Superior temporal gyrus (tissue), 1 donor: ENCODE data around the gene ZDHHC22.

ENCODE experiments used
- DNase-seq: peaks from one replicate; pipeline ENCODE4 v3.0.0-alpha.2; 2016; ENCODE audit errors: extremely low spot score

Gene ZDHHC22

DNA sequence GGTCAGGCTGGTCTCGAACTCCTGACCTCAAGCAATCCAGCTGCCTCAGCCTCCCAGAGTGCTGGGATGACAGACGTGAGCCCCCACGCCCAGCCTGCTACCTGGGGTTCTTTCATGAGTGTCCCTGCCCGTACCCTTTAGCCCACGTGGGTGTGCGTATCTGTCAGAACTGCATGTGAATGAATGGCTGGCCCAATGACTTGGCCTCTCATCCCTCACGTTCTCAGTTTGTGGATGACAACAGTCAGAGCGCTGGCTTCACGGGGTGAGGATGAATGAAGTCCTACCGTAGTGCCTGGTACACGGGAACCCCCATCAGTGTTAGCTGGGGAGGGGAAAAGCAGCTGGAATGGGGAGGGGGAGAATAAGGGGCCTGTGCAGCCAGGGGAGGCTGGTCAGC is 16.1 kb upstream of the ZDHHC22 start:
- DNase-seq = no peak

- no peak for DNase-seq
Observed at GRCh38 chr14:77155083-77155482, 13.5 kb upstream of the ZDHHC22 start.

DNA sequence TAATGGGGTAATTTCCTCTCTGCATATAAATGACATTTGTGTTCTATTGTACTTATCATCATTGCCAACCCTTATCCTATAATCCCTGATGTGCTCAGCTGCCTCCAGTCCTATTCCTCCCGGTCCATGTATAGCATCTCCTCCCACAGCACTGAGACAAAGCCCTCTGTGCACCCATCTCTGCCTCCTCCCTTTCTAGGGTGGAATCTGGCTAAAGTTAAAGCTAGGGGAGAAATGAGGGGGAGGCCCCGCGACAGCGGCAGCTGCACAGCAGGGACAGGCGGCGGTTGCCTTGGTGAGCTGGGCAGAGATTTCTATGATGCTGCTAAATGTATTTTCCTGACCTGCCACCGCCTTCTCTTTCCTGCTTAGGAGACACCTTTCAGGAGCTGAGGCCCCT is 12.8 kb upstream of the ZDHHC22 start:
- no peak for DNase-seq

GRCh38 chr14:77153802-77154201 is 12.2 kb upstream of the ZDHHC22 start:
- no peak for DNase-seq

- DNase-seq = peak; percentile 73
Observed at GRCh38 chr14:77151918-77152588, 10.5 kb upstream of the ZDHHC22 start.

GRCh38 chr14:77151245-77151644 is 9.7 kb upstream of the ZDHHC22 start:
- peak; percentile 55 for DNase-seq

DNA sequence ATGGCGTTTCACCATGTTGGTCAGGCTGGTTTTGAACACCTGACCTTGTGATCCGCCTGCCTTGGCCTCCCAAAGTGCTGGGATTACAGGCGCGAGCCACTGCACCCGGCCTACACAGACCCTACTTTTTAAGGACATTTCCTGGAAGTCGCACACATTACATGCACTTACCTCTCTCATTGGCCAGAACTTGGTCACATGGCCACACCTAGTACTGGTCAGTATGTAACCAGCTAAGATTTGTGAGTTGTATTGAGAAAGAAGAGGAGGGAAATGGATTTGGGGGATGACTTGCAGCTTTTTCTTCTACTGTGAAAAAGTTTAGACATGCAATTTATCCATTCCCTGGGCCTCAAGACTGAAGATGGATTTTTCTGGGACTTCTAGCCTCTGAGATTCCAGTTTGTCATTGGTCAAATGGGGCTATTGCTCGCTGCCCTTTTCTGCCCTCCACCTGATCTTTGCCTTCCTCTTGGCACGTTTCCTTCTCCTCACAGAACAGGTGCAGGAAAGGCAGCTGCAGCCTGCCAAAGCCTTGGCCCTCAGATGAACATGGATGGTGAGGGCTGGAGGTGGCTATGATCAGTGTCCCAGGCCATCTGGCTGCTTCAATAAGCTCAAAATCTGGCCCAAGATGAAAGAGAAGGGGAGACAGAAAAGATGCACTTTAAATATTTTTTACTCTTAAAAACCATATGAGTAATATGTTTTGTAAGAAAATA is 7.1 kb upstream of the ZDHHC22 start:
- DNase-seq = no peak

- no peak for DNase-seq
Observed at GRCh38 chr14:77145975-77146740, 4.6 kb upstream of the ZDHHC22 start.

DNA sequence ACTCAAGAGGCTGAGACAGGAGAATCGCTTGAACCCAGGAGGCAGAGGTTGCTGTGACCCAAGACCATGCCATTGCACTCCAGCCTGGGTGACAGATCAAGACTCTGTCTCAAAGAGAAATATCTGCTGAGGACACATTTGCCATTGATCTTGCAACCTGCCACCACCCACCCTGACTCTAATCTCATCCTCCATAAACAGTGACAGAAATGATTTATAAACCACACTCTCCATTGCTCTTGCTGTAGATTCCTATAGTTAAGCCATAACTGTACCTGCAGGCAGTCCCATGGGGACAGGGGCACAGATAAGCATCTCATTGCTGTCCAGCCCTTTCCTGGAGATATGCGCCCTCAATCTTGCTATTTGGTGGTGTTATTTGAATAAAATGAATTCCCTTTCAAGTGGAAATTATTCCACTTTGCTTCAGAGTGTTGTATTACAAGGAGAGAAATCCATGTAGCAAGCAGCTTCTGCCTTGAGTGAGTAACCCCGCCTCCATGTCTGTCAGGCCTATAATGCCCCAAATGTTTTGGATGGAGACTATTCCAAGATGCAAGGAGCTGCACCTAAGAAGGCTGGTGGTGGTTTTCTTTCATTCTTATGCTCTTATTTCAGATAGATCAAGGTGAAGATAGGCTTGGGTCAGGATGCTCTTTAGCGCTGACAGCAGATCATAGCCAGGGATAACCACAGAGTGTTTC is 3.0 kb upstream of the ZDHHC22 start:
- DNase-seq = no peak

- DNase-seq = no peak
Observed at GRCh38 chr14:77143071-77143470, 1.5 kb upstream of the ZDHHC22 start.

DNA sequence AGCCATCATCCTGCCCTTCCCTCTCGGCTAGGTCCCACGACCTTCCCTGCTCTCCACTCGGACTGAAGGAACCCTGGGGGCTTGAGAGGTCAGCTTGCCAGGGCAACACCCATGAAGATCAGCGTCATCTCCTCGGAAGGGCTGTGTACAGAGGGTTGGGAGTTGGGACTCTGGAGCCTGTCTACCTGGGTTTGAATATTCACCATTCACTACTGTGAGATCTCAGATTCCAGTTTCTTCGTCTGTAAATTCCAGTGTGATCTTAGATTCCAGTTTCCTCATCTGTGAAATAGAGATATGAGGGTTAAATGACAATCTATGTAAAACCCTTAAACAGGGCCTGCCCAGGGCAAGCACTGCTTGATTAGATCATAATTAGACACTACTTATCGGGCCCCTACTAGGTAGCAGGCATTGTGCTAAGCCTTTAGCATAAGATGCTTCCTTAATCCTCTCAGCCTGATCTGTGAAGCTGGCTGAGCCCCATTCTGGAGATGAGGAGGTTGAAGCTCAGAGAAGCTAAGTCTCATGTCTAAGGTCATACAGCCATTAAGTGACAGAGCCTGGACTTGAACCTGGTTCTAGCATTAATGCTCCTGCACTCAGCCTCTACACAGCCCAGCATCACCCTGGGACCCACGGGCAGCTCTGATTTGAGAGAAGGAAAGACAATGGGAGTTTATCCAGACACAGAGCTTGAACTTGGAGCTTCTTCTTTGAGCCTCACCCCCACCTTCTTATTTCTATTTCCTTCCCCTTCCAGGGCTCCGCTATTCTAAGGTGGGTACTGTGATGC is 612 bp upstream of the ZDHHC22 start:
- no peak for DNase-seq

GRCh38 chr14:77140359-77141213 is 1.0 kb downstream of the ZDHHC22 start:
- no peak for DNase-seq

DNA sequence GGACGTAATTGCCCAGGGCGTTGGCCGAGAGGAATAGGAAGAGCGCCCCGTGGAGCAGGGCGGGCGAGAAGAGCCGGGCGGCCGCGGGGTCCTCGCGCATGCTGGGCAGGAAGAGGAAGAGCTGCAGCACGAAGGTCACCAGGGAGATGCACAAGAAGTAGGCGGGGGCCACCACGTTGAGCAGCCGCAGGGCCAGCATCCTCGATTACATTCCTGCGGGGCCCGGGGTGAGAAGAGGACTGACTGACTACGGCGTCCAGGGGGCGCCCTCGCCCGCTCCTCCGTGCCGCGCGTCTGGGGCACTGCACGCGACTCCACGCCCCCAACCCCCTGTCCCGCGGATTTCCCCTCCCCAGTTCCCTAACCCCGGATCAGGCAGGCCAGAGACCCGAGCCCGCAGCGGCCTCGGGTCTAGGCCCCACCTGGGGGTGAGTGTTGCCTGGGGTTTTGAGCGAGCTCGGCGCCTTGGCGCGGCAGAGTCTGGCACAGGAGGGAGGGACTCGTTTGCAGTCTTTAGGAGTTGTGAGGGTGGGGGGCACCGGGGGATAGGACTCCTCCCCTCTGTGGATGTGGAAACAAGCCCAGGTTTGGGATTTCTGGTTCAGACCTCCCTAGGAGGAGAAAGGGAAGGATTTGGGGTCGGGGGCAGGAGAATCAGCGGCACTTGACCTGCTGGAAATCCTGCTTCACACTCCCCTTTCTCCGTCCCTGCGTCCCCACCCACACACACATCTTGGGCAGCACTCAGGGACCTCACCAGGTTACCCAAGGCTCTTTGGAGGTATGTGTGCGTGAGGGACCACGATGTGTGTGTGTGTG is 1.8 kb downstream of the ZDHHC22 start:
- no peak for DNase-seq

DNA sequence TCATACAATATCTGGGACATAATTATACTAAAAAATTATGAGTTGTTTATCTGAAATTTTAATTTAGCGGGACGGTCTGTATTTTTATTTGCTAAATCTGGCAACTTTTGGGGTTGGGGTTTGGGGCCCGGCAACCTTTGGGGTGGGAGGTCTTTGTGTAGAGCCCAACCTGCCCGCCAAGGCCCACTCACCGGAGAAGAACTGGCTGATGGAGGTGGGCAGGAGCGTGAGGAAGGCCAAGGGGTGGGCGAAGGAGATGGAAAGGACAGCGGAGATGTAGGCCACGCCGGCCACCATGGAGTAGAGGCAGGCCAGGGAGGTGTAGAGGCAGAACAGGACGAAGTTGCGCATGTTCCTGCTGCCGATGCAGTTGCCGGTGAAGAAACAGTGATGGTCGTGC is 2.6 kb downstream of the ZDHHC22 start:
- DNase-seq = no peak

DNA sequence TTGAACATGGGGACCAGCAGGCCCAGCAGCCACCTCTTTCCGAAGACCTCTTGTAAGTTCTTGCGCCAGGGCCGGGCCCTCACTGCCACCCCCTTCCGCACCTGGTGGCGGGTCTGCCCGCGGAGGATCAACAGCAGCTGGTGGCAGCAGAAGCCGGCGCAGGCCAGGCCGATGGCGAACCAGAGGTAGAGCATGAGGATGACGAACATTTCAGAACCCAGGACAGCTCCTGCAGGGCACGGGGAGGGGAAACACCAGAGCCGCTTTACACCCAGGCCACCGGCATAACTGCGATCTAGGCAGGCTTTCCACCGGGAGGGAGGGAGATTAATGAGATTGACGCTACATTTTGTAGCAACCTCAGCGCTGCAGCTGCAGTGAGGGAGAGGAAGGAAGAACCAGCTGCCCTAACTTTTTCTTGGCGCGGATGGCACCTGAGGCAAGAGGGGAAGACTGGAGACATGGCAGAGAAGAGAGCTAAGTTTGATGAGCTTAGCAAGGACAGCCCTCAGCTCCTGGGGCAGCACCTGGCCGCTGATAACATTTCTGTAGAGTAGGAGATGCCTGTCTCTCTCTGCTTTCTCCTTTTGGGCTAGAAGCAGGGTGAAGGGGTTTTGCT is 7.8 kb downstream of the ZDHHC22 start:
- no peak for DNase-seq

DNA sequence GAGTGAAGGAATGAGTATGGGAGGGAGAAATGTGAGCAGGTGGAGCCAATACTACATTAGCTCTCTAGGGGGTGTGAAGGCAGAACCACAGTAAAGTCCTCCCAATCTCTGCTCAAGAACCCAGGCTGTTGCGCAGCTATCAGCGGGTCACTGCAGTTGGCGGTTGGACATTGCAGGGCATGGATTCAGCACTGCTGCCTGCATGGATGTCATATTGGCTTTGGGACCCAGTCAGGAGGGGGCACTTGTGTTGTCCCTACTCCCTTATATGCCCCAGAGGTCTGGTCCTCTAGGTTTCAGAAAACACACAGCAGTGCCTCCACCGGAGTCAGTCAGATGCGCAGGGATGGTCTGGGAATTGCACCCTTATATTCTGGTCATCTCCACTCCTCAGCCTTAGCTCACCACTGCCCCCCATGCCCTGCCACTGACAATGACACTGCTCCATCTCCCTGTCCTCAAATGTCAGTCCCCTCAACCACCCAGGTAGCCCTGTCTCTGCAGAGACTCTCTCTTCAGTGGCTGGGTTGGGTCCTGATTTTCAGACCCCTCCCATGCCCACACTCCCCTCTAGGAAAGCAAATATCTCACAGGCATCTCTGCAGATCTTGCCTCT is 9.6 kb downstream of the ZDHHC22 start:
- DNase-seq = no peak

DNA sequence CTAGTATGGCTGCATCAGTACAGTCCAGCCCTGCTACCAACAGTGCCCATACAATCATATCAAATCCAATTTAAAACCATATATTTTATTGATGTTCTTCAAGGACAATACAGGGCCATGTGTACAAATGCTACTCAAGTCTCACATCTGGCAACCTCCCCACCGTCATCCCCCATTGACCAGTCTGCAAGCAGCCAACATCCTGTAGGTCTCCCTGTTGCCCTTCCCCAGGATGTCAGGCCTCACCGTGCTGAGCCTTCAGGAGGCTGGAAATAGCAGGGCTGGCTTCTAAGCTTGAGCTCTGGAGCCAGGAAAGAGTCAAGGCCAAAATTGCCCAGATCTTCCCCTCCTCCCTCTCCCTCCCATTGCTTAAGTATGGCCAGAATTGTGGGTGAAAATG is 10.4 kb downstream of the ZDHHC22 start:
- no peak for DNase-seq

- DNase-seq = no peak
Observed at GRCh38 chr14:77130386-77130785, 11.2 kb downstream of the ZDHHC22 start.
